Measurements from ENCODE around the gene GCNT1.

The GCNT1 gene

DNA sequence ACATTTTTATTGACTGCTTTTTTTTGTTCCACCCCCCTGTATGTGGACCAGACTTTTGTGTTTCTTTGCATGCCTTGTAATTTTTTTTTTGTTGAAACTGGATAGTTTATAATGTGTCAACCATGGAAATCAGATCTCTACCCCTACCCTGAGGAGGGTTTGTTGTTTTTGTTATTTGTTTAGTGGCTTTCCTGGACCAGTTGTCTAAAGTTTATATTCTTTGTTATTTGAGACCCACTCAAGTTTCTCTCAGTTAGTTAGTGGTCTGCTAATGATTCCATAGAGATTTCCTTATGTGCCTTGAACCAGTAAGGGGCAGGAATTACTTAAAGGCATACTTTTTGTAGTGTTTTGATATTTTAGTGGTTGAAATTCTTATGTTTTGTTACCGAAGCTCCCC, 41.1 kb downstream of the GCNT1 start:
- no peaks in the 10 kb centered on the region for H3F3A ChIP-seq (ENCODE audit: insufficient read depth, low read length)
- peaks cover 58% of the 10 kb centered on the region for H3K79me2 ChIP-seq (ENCODE audit: insufficient read depth, low read length)
- peaks cover 9% of the 10 kb centered on the region for H3K4me1 ChIP-seq (ENCODE audit: insufficient read depth, low read length, severe bottlenecking)
- H4K20me1 ChIP-seq (ENCODE audit: insufficient read depth, low read length), result no peaks in the 10 kb centered on the region; the same call in 1 of the 2 replicates
- H2AFZ ChIP-seq (ENCODE audit: low read length), result no peak overlapping the region
- peaks cover 72% of the 10 kb centered on the region for H3K36me3 ChIP-seq (ENCODE audit: insufficient read depth, low read length)
- no peaks in the 10 kb centered on the region for H3K27me3 ChIP-seq (ENCODE audit: insufficient read depth, low read length)
- H3K4me2 ChIP-seq (ENCODE audit: low read length), result no peak overlapping the region
- no peak overlapping the region for H3K9ac ChIP-seq (ENCODE audit: low read length)
- peak overlapping the region; percentile 15 for H3K27ac ChIP-seq (ENCODE audit: low read depth, low read length, poor library complexity, severe bottlenecking)
- H3K9me3 ChIP-seq (ENCODE audit: low read length), result no peaks in the 10 kb centered on the region
- TF ChIP-seq EZH2 (IDR thresholded peaks at IDR 0.05; ENCODE audit: borderline replicate concordance, low read length), result no peak
- TF ChIP-seq, protein P1, sequence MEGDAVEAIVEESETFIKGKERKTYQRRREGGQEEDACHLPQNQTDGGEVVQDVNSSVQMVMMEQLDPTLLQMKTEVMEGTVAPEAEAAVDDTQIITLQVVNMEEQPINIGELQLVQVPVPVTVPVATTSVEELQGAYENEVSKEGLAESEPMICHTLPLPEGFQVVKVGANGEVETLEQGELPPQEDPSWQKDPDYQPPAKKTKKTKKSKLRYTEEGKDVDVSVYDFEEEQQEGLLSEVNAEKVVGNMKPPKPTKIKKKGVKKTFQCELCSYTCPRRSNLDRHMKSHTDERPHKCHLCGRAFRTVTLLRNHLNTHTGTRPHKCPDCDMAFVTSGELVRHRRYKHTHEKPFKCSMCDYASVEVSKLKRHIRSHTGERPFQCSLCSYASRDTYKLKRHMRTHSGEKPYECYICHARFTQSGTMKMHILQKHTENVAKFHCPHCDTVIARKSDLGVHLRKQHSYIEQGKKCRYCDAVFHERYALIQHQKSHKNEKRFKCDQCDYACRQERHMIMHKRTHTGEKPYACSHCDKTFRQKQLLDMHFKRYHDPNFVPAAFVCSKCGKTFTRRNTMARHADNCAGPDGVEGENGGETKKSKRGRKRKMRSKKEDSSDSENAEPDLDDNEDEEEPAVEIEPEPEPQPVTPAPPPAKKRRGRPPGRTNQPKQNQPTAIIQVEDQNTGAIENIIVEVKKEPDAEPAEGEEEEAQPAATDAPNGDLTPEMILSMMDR (IDR thresholded peaks at IDR 0.05; ENCODE audit: low read length), result no peak
- no peak overlapping the region for H3K4me3 ChIP-seq (ENCODE audit: low read depth, low read length, poor library complexity, severe bottlenecking)
- no peaks in the 10 kb centered on the region for H3K9me2 ChIP-seq (ENCODE audit: low read depth, low read length)

DNA sequence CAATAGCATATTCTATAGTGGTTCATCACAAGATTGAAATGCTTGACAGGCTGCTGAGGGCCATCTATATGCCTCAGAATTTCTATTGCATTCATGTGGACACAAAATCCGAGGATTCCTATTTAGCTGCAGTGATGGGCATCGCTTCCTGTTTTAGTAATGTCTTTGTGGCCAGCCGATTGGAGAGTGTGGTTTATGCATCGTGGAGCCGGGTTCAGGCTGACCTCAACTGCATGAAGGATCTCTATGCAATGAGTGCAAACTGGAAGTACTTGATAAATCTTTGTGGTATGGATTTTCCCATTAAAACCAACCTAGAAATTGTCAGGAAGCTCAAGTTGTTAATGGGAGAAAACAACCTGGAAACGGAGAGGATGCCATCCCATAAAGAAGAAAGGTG, 43.8 kb downstream of the GCNT1 start:
- Histone ChIP-seq H2AFZ (ENCODE audit: low read length) (no peak overlapping the region), H3K4me2 (ENCODE audit: low read length) (no peak overlapping the region), H3K9me3 (ENCODE audit: low read length) (no peaks in the 10 kb centered on the region), H3K9ac (ENCODE audit: low read length) (no peak overlapping the region), H3K79me2 (ENCODE audit: insufficient read depth, low read length) (peaks cover 42% of the 10 kb centered on the region), H3K9me2 (ENCODE audit: low read depth, low read length) (no peaks in the 10 kb centered on the region), H3K4me3 (ENCODE audit: low read depth, low read length, poor library complexity, severe bottlenecking) (no peak overlapping the region), H3K27ac (ENCODE audit: low read depth, low read length, poor library complexity, severe bottlenecking) (no peak overlapping the region), H3K27me3 (ENCODE audit: insufficient read depth, low read length) (no peaks in the 10 kb centered on the region), H4K20me1 (ENCODE audit: insufficient read depth, low read length) (no peaks in the 10 kb centered on the region; the same call in 1 of the 2 replicates), H3K4me1 (ENCODE audit: insufficient read depth, low read length, severe bottlenecking) (peaks cover 18% of the 10 kb centered on the region), H3F3A (ENCODE audit: insufficient read depth, low read length) (peaks cover 3% of the 10 kb centered on the region; the same call in 1 of the 2 replicates), H3K36me3 (ENCODE audit: insufficient read depth, low read length) (peaks cover 58% of the 10 kb centered on the region)
- TF ChIP-seq, protein P1 (IDR thresholded peaks at IDR 0.05; ENCODE audit: low read length), result no peak
- TF ChIP-seq EZH2 (IDR thresholded peaks at IDR 0.05; ENCODE audit: borderline replicate concordance, low read length), result no peak

DNA sequence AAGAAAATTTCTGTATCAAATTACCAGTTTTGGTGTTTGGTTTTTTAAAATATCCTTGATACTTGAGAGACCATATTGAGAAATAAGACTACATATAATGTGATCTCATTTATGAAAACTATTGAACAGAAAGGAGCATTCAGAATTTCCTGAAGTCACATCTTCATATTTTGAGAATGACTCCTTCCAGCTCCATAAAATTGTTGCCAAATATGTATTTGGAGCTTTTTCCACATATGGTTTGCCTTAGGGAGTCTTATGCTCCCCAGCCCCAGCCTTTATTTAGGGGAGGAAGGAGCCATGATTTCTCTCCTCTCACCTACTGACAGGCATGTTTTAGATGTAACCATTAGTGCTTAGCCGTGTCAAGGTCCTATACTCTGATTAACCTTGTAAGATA, 51.1 kb downstream of the GCNT1 start:
- Histone ChIP-seq H3K79me2 (ENCODE audit: insufficient read depth, low read length) (peaks cover 9% of the 10 kb centered on the region; the same call in 1 of the 2 replicates), H3K4me1 (ENCODE audit: insufficient read depth, low read length, severe bottlenecking) (peaks cover 17% of the 10 kb centered on the region), H3K9me2 (ENCODE audit: low read depth, low read length) (no peaks in the 10 kb centered on the region), H3K4me2 (ENCODE audit: low read length) (no peak overlapping the region), H3K27ac (ENCODE audit: low read depth, low read length, poor library complexity, severe bottlenecking) (no peak overlapping the region), H2AFZ (ENCODE audit: low read length) (no peak overlapping the region), H3K36me3 (ENCODE audit: insufficient read depth, low read length) (peaks cover 9% of the 10 kb centered on the region), H3K9ac (ENCODE audit: low read length) (no peak overlapping the region), H3K9me3 (ENCODE audit: low read length) (peaks cover 3% of the 10 kb centered on the region; the same call in 1 of the 2 replicates), H3F3A (ENCODE audit: insufficient read depth, low read length) (peaks cover 3% of the 10 kb centered on the region; the same call in 1 of the 2 replicates), H3K27me3 (ENCODE audit: insufficient read depth, low read length) (no peaks in the 10 kb centered on the region), H3K4me3 (ENCODE audit: low read depth, low read length, poor library complexity, severe bottlenecking) (no peak overlapping the region), H4K20me1 (ENCODE audit: insufficient read depth, low read length) (no peaks in the 10 kb centered on the region)
- no peak for TF ChIP-seq EZH2 (IDR thresholded peaks at IDR 0.05; ENCODE audit: borderline replicate concordance, low read length)

DNA sequence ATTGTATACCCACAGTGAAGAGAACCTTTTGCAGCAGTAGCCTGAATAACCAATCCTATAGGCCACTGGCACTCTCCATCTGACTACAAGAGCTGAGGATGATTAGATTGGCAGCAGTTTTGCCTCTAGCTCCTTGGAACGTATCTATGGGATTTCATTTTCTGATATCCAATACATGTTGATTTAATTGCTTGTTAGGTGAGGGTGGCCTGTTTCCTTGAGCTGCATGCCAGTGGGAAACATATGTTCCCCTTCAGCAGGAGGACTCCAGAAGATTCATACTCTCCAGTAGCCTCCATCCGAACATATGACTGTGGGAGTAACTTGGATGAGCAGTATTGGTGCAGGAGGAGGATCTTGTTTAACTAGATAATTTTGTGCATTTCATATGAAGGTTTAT, 51.5 kb downstream of the GCNT1 start:
- Histone ChIP-seq H2AFZ (ENCODE audit: low read length) (no peak overlapping the region), H3K27me3 (ENCODE audit: insufficient read depth, low read length) (no peaks in the 10 kb centered on the region), H3K79me2 (ENCODE audit: insufficient read depth, low read length) (peaks cover 5% of the 10 kb centered on the region; the same call in 1 of the 2 replicates), H3K4me2 (ENCODE audit: low read length) (no peak overlapping the region), H3K9me3 (ENCODE audit: low read length) (peaks cover 3% of the 10 kb centered on the region; the same call in 1 of the 2 replicates), H3K4me3 (ENCODE audit: low read depth, low read length, poor library complexity, severe bottlenecking) (no peak overlapping the region), H3K4me1 (ENCODE audit: insufficient read depth, low read length, severe bottlenecking) (peaks cover 13% of the 10 kb centered on the region), H3K36me3 (ENCODE audit: insufficient read depth, low read length) (peaks cover 5% of the 10 kb centered on the region), H3K9me2 (ENCODE audit: low read depth, low read length) (no peaks in the 10 kb centered on the region), H3F3A (ENCODE audit: insufficient read depth, low read length) (peaks cover 3% of the 10 kb centered on the region; the same call in 1 of the 2 replicates), H3K9ac (ENCODE audit: low read length) (no peak overlapping the region), H3K27ac (ENCODE audit: low read depth, low read length, poor library complexity, severe bottlenecking) (no peak overlapping the region), H4K20me1 (ENCODE audit: insufficient read depth, low read length) (no peaks in the 10 kb centered on the region)
- TF ChIP-seq, protein P1 (IDR thresholded peaks at IDR 0.05; ENCODE audit: low read length), result no peak
- no peak for TF ChIP-seq EZH2 (IDR thresholded peaks at IDR 0.05; ENCODE audit: borderline replicate concordance, low read length)

All from OCI-LY1 (cell line).